ENCODE results near the gene GPC6.

- TF ChIP-seq CTCF (conservative IDR thresholded peaks at IDR 0.05; ENCODE audit: low read length) = no peak
- TF ChIP-seq EZH2phosphoT487 (IDR thresholded peaks at IDR 0.05; ENCODE audit: borderline replicate concordance) = no peak
Observed at GRCh38 chr13:93386116-93386515, 159.5 kb downstream of the GPC6 start.
